Mesendoderm (in vitro differentiated cells): ENCODE data around the gene GID4.

Experiments used
- DNase-seq: peaks from one replicate; pipeline ENCODE4 v3.0.0; 2013
- H2AK5ac ChIP-seq: 2 replicates; pipeline ENCODE4 v1.6.1; 2013; ENCODE audit warnings: low read length, inconsistent platforms
- H2BK120ac ChIP-seq: 2 replicates; pipeline ENCODE4 v1.6.1; 2013; ENCODE audit warnings: low read depth, mild to moderate bottlenecking, low read length, moderate library complexity, mixed read lengths
- H2BK15ac ChIP-seq: replicated peaks from 2 replicates; pipeline ENCODE4 v1.6.1; 2013; ENCODE audit warnings: low read depth, mild to moderate bottlenecking, moderate library complexity
- H2BK5ac ChIP-seq: 2 replicates; pipeline ENCODE4 v1.6.1; 2013; ENCODE audit warnings: low read length, inconsistent platforms
- H3K18ac ChIP-seq: 2 replicates; pipeline ENCODE4 v1.6.1; 2013; ENCODE audit warnings: mild to moderate bottlenecking, low read length, mixed read lengths
- H3K23ac ChIP-seq: one replicate; pipeline ENCODE4 v1.6.1; 2013; ENCODE audit warnings: low read length
- H3K27ac ChIP-seq: 2 replicates; pipeline ENCODE4 v1.5.1; 2013; ENCODE audit warnings: low read depth, mild to moderate bottlenecking, inconsistent platforms, low read length, moderate library complexity
- H3K27me3 ChIP-seq: 2 replicates; pipeline ENCODE4 v1.6.1; 2013; ENCODE audit warnings: low read length, control low read depth, mild to moderate bottlenecking, inconsistent platforms; ENCODE audit not compliant: insufficient read depth, poor library complexity
- H3K36me3 ChIP-seq: 2 replicates; pipeline ENCODE4 v1.6.1; 2013; ENCODE audit warnings: low read length, inconsistent platforms; ENCODE audit not compliant: control insufficient read depth, insufficient read depth
- H3K4ac ChIP-seq: one replicate; pipeline ENCODE4 v1.6.1; 2013; ENCODE audit warnings: low read depth, mild to moderate bottlenecking, low read length, moderate library complexity
- H3K4me1 ChIP-seq: 2 replicates; pipeline ENCODE4 v1.6.1; 2013; ENCODE audit warnings: low read depth, low read length, inconsistent platforms; ENCODE audit not compliant: control insufficient read depth
- H3K4me2 ChIP-seq: 2 replicates; pipeline ENCODE4 v1.6.1; 2013; ENCODE audit warnings: low read length
- H3K4me3 ChIP-seq: 2 replicates; pipeline ENCODE4 v1.5.1; 2013; ENCODE audit warnings: mild to moderate bottlenecking, low read length
- H3K56ac ChIP-seq: one replicate; pipeline ENCODE4 v1.6.1; 2013; ENCODE audit warnings: low read length
- H3K79me1 ChIP-seq: 2 replicates; pipeline ENCODE4 v1.6.1; 2013; ENCODE audit warnings: low read length, inconsistent platforms
- H3K79me2 ChIP-seq: 2 replicates; pipeline ENCODE4 v1.6.1; 2013; ENCODE audit warnings: mild to moderate bottlenecking, low read length; ENCODE audit not compliant: control insufficient read depth, insufficient read depth
- H3K9ac ChIP-seq: 2 replicates; pipeline ENCODE4 v1.6.1; 2013; ENCODE audit warnings: low read length, inconsistent platforms
- H4K5ac ChIP-seq: one replicate; pipeline ENCODE4 v1.6.1; 2013; ENCODE audit warnings: low read length
- H4K8ac ChIP-seq: one replicate; pipeline ENCODE4 v1.6.1; 2013; ENCODE audit warnings: low read depth, mild to moderate bottlenecking, control low read depth, low read length, moderate library complexity
- WGBS: extraction: QIAGEN DNeasy Blood & Tissue Kit; methylation state at CpG from one replicate; pipeline ENCODE4 v1.1.7; 2013; ENCODE audit warnings: low lambda C conversion rate, missing lambda C conversion rate; ENCODE audit not compliant: insufficient coverage; ENCODE audit errors: extremely low coverage; 5-methylcytosine and 5-hydroxymethylcytosine counted together

Gene GID4

DNA sequence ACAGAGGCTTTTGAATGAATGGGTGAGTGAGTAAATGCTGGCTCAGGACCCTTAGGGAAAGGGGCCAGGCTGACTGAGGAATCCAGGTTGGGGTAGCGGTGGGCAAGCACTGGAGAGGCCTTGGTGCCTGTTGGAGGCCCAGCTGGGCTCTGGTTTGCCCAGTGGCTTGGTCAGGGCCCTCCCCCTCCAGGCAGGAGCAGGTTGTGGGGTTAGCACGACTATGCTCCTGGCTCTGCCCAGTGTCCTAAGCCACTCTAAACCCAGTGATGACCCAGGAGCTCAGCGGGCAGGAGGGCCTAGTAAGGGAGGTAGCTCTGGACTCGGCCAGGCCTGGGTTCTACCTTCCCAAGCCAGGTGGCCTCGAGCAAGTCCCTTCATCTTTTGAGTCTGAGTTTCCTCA is 76.9 kb downstream of the GID4 start:
- no CpG with 5 or more reads among the region's 5 CpGs for WGBS
- Histone ChIP-seq H3K9ac (no peak overlapping the region), H3K79me1 (no peaks in the 10 kb centered on the region), H3K4ac (no peak overlapping the region), H3K23ac (no peak overlapping the region), H3K4me2 (no peak overlapping the region), H2BK120ac (no peak overlapping the region), H3K36me3 (no peaks in the 10 kb centered on the region), H2BK5ac (no peak overlapping the region), H3K56ac (no peak overlapping the region), H3K27me3 (no peaks in the 10 kb centered on the region), H4K8ac (no peak overlapping the region), H3K18ac (no peak overlapping the region), H3K27ac (no peak overlapping the region), H3K4me3 (no peak overlapping the region), H2BK15ac (no peak overlapping the region), H2AK5ac (no peak overlapping the region), H4K5ac (no peak overlapping the region), H3K79me2 (no peaks in the 10 kb centered on the region), H3K4me1 (no peaks in the 10 kb centered on the region)
- no peak for DNase-seq

DNA sequence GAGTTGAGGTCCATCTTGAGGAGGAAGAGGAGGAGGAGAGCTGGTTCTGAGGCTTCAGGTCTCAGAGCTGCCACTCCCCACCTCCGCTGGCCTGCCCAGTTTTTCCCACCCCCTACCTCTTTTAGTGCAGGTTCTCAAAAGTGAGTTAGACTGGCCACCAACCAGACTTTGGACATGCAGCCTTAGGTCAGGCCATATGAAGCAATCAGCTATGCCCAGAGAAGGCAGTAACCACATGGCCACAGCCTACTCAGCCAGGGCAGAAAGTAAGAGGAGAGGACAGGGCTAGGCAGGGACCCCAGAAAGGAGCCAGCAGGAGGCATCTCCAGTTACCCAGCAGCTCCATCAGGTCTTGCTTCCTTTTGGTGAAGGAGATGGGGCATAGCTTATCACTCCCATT is 78.3 kb downstream of the GID4 start:
- no CpG with 5 or more reads among the region's 1 CpG for WGBS

More for the DNA sequence above, 78.3 kb downstream of the GID4 start:
- Histone ChIP-seq H3K79me2 (no peaks in the 10 kb centered on the region), H4K5ac (no peak overlapping the region), H3K4me3 (no peak overlapping the region), H3K27me3 (no peaks in the 10 kb centered on the region), H3K23ac (no peak overlapping the region), H2AK5ac (no peak overlapping the region), H3K27ac (no peak overlapping the region), H2BK120ac (no peak overlapping the region), H3K4me1 (no peaks in the 10 kb centered on the region), H3K4ac (no peak overlapping the region), H3K56ac (no peak overlapping the region), H3K18ac (no peak overlapping the region), H2BK5ac (no peak overlapping the region), H3K9ac (no peak overlapping the region), H4K8ac (no peak overlapping the region), H2BK15ac (no peak overlapping the region), H3K79me1 (no peaks in the 10 kb centered on the region), H3K36me3 (no peaks in the 10 kb centered on the region), H3K4me2 (no peak overlapping the region)
- DNase-seq = no peak
